Type B pancreatic cell (in vitro differentiated cells): ENCODE measurements around the gene DLX3. TPM values are rescaled to one million over a fixed set of nuclear protein-coding genes. Genes with fewer than 3 reads are reported as not detected.
A peak's percentile ranks its signal among the peaks of the same experiment; 100 is the strongest.

Experiments
- DNase-seq: peaks from one replicate; pipeline ENCODE4 v3.0.0; 2021; ENCODE audit warnings: mixed read lengths; ENCODE audit not compliant: unreplicated experiment; ENCODE audit errors: extremely low spot score
- H3K27ac Mint-ChIP-seq: 2 replicates; pipeline ENCODE4 v1.8.0; 2021; ENCODE audit warnings: mild to moderate bottlenecking, mixed read lengths
- H3K27me3 Mint-ChIP-seq: 2 replicates; pipeline ENCODE4 v1.8.0; 2021; ENCODE audit warnings: mixed read lengths
- H3K36me3 Mint-ChIP-seq: 2 replicates; pipeline ENCODE4 v1.8.0; 2021; ENCODE audit warnings: mixed read lengths
- H3K4me1 Mint-ChIP-seq: one replicate; pipeline ENCODE4 v1.8.0; 2021; ENCODE audit warnings: mixed read lengths; ENCODE audit not compliant: unreplicated experiment
- H3K4me3 Mint-ChIP-seq: 2 replicates; pipeline ENCODE4 v1.8.0; 2021; ENCODE audit warnings: mild to moderate bottlenecking, mixed read lengths
- H3K9me3 Mint-ChIP-seq: 2 replicates; pipeline ENCODE4 v1.8.0; 2021; ENCODE audit warnings: mixed read lengths
- CTCF ChIP-seq: fragments of 200-600 bp; sonication (generic); conservative IDR thresholded peaks from 2 replicates; pipeline ENCODE4 v1.5.0; 2021; ENCODE audit warnings: antibody characterized with exemption, mild to moderate bottlenecking
- total RNA-seq: library from RNA; stranded (reverse); gene quantifications from 2 replicates; pipeline ENCODE4 v1.2.1, GENCODE V29; 2021; ENCODE audit warnings: low replicate concordance

The DLX3 gene
- total RNA-seq, 1 donor from 2014 or later: 15.9 TPM

DNA sequence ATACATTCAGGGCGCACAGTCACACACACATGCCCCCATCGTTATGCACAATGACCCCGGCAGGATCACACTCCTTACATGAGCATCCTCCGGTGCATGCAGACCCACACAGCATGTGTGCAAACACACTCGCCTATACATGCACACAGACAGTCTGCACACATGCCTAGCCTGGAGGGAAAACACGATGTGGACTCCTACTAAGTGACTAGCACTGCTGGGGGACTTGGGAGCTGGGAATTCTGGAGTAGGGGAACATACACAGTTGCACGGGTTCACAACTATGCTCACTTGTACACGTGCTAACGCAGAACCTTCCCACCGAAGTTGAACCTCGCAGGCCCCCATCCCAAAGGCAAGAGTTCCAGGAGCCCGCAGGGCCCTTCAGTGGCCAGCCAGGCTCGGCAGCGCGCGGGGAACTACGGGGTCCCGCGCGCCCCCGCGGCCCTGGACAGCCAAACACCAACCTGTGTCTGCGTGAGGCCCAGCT lies 2.0 kb downstream of the DLX3 start:
- TF ChIP-seq CTCF: no peak
- Mint-ChIP-seq H3K4me1 (peaks cover 32% of the 10 kb centered on the region), H3K36me3 (peaks cover 3% of the 10 kb centered on the region), H3K27me3 (peaks cover 76% of the 10 kb centered on the region), H3K4me3 (peak overlapping the region; percentile 88), H3K27ac (no peak overlapping the region), H3K9me3 (no peaks in the 10 kb centered on the region)
- no peak for DNase-seq

DNA sequence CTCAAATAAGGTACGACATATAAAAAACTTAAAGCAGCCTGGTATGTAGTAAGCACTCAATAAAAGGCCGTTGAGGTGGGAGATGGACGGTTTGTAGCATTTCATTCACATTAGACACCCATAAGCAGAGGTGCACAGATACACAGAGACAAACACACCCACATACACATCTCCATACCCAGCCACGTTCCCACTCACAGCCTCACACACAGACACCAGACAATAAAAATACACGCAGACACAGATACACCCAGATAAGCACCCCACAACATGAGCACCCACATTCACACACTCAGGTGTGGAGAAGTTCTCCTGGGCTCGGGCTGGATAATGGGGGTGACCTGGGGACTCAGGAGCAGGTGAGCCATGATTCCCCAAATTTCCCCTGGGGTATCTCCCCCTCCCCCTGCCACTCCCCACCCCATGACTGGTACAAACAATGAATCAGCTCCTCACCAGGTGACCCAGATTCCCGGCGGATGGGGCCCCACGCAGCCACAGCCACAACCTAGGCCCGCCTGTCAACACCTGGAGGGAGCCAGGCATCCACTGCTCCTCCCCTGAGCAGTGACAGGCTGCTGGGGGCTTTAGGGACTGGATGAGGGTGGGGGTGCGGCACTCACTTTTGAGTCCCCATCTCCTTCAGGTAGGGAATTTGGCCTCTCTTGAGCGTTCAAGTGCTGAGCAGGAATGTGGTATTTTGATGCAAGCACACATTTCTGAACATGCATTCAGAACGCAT lies 2.7 kb downstream of the DLX3 start:
- no peak for TF ChIP-seq CTCF
- H3K27ac Mint-ChIP-seq: no peak overlapping the region
- H3K4me3 Mint-ChIP-seq: peak overlapping the region; percentile 88
- no peak for DNase-seq
- peaks cover 3% of the 10 kb centered on the region for H3K36me3 Mint-ChIP-seq
- H3K27me3 Mint-ChIP-seq: peaks cover 76% of the 10 kb centered on the region
- H3K9me3 Mint-ChIP-seq: no peaks in the 10 kb centered on the region
- H3K4me1 Mint-ChIP-seq: peaks cover 32% of the 10 kb centered on the region

GRCh38 chr17:49991409-49991808 lies 3.6 kb downstream of the DLX3 start:
- H3K36me3 Mint-ChIP-seq: peaks cover 3% of the 10 kb centered on the region
- peak overlapping the region; percentile 22 for H3K4me3 Mint-ChIP-seq
- no peak overlapping the region for H3K27ac Mint-ChIP-seq
- no peak for TF ChIP-seq CTCF
- H3K9me3 Mint-ChIP-seq: no peaks in the 10 kb centered on the region
- no peak for DNase-seq
- peaks cover 80% of the 10 kb centered on the region for H3K27me3 Mint-ChIP-seq
- peaks cover 29% of the 10 kb centered on the region for H3K4me1 Mint-ChIP-seq

- DNase-seq: no peak
- H3K27me3 Mint-ChIP-seq: peaks cover 76% of the 10 kb centered on the region
- no peak for TF ChIP-seq CTCF
- H3K4me3 Mint-ChIP-seq: peak overlapping the region; percentile 22
- peaks cover 24% of the 10 kb centered on the region for H3K4me1 Mint-ChIP-seq
- no peak overlapping the region for H3K27ac Mint-ChIP-seq
- peaks cover 3% of the 10 kb centered on the region for H3K36me3 Mint-ChIP-seq
- no peaks in the 10 kb centered on the region for H3K9me3 Mint-ChIP-seq
Measured at GRCh38 chr17:49990921-49991320, 4.1 kb downstream of the DLX3 start.

DNA sequence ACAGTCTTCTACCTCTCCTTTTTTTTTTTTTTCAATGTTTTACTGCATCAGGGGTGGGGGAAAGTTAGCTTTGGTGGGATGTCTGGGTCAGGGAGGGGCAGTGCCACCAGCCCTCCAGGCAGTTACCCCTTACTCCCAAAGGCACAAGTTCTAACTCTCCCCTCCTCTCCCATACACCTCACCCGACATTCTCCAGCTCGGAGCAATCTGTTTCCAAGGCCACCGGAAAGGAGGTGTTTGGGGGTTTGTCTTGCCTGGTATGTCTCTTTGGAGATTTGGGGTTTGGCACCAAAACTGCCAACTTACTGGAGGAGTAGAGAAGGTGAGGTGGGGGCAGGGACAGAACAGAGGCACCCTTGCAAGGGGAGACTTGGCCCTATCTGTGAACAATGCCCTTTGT lies 4.7 kb downstream of the DLX3 start:
- Mint-ChIP-seq H3K9me3 (no peaks in the 10 kb centered on the region), H3K36me3 (peaks cover 3% of the 10 kb centered on the region), H3K4me1 (peaks cover 21% of the 10 kb centered on the region), H3K27ac (no peak overlapping the region), H3K4me3 (no peak overlapping the region), H3K27me3 (peaks cover 72% of the 10 kb centered on the region)
- no peak for TF ChIP-seq CTCF
- no peak for DNase-seq
